ENCODE results near the gene TUBA3D. TPM values are rescaled to one million over a fixed set of nuclear protein-coding genes. Genes with fewer than 3 reads are reported as not detected.
"Not testable (repeated sequence)": the region's sequence is repeated elsewhere in the genome, so short reads cannot be mapped to it uniquely, and the experiment has no call there.

Gene TUBA3D
- total and polyA plus RNA-seq, 10 of the 15 experiments (the other 5 are each of a cell fraction or from before 2014, with no cell fraction given): 0.04 to 0.37 (median 0.20) TPM; not detected in 6

DNA sequence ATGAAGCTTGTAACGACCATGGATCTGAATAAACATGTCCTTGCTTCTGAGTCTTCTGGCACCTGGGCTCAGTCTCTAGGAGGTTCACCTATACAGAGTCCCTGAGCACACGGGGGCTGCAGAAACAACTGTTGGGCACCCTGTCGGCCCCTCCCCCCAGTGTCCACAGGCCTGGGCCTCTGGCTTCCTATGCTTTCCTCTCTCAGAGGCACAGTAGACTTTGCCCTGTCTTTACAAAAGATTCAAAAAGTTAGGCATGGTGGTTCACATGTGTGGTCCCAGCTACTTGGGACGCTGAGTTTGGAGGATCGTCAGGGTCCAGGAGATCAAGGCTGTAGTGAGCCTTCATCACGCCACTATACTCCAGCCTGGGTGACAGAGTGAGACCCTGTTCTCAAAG lies 45.6 kb downstream of the TUBA3D start:
- H2AFZ ChIP-seq (ENCODE audit: control insufficient read depth, low read depth, low read length); DNase-seq (ENCODE audit: low read depth, low spot score); H3K4me1 ChIP-seq (ENCODE audit: control insufficient read depth, insufficient read depth, low read length); intact Hi-C loops (cut with micrococcal nuclease; ENCODE audit: unreplicated experiment); H3K9ac ChIP-seq (ENCODE audit: control insufficient read depth, insufficient read depth, low read length); SMC1A ChIA-PET (ENCODE audit: uncharacterized antibody, unreplicated experiment); BruUV-seq (replicated peaks); in situ Hi-C loops (cut with MboI); POLR2A ChIA-PET; H3K4me2 ChIP-seq (ENCODE audit: control insufficient read depth, insufficient read depth); H3K4me3 ChIP-seq; H3K79me2 ChIP-seq (ENCODE audit: control insufficient read depth, insufficient read depth, low read length); H4K20me1 ChIP-seq (ENCODE audit: control insufficient read depth, insufficient read depth); FAIRE-seq; H3K27ac ChIP-seq (ENCODE audit: control insufficient read depth, insufficient read depth); ATAC-seq; H3K9me3 ChIP-seq (replicated peaks; ENCODE audit: control insufficient read depth, insufficient read depth, low read length); H3K27me3 ChIP-seq (replicated peaks in 1 of 2; ENCODE audit: control insufficient read depth in 2 of 2, insufficient read depth in 2 of 2, low read length in 1 of 2); RAD21 ChIA-PET (ENCODE audit: unreplicated experiment): not testable (repeated sequence)
- H3K36me3 ChIP-seq (ENCODE audit: control insufficient read depth in 2 of 2, insufficient read depth in 2 of 2, low read length in 1 of 2): peaks cover 0 to 16% of the 10 kb centered on the region in 2 experiments; a peak in 3 of 4 replicates
- CTCF ChIA-PET: interaction anchor here (0.7 kb wide), 1 partner anchor 29 kb away, joined by 3 read pairs; no protein-coding TSS in a partner anchor
- 75% methylated on average over 6 of the region's 6 CpGs for WGBS (ENCODE audit: insufficient coverage, insufficient replicate concordance, low lambda C conversion rate, missing lambda C conversion rate)

DNA sequence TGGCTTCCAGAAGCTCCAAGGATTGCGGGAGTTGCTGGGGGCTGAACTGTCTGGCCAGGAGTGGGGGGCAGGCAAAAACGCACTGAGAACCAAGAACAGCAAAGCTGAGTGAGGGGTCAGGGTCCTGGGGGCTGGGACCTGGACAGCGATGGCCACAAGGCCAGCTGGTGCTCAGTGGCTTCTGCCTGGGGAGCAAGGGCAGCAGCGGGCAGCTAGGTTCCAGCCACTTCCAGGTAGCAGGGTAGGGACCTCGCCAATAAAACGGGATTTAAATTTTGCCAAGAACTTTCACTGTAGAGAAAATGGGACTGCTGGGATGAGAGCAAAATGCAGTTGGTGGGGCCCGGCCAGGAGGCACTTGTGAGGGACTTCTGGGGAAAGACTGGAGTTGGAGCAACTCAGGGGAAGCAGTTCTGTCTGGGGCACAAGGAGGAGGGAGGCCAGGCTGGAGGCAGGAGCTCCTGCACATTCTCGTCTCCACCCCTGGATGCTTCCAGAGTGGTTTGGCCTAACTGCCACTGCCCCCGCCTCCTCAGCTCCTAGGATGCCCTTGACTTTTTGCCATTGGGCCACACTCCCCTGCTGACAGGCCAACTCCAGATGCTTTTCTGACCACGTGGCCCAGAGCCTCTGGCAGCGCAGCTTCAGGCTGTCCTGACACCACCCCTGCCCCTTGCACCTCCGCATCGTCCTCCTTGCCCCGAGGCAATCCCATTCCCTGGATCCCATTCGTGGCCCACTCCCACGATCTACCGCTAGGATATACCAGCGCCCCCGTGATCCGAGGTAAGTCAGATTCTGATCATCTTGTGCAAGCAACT lies 46.3 kb downstream of the TUBA3D start:
- no peaks in the 10 kb centered on the region for H3K9me3 ChIP-seq (replicated peaks; ENCODE audit: control insufficient read depth, insufficient read depth, low read length)
- POLR2A ChIA-PET: no interaction called here
- H4K20me1 ChIP-seq (ENCODE audit: control insufficient read depth, insufficient read depth): no peaks in the 10 kb centered on the region
- H3K4me2 ChIP-seq (ENCODE audit: control insufficient read depth, insufficient read depth): no peak overlapping the region
- no peak overlapping the region for H2AFZ ChIP-seq (ENCODE audit: control insufficient read depth, low read depth, low read length)
- intact Hi-C loops (cut with micrococcal nuclease; ENCODE audit: unreplicated experiment): no loop called here
- WGBS (ENCODE audit: insufficient coverage, insufficient replicate concordance, low lambda C conversion rate, missing lambda C conversion rate): 90% methylated on average over 20 of the region's 20 CpGs
- RAD21 ChIA-PET (ENCODE audit: unreplicated experiment): no interaction called here
- no TSS peak for BruUV-seq (replicated peaks)
- in situ Hi-C loops (cut with MboI): no loop called here
- DNase-seq (ENCODE audit: low read depth, low spot score): no peak
- no peak overlapping the region for H3K27ac ChIP-seq (ENCODE audit: control insufficient read depth, insufficient read depth)
- H3K4me1 ChIP-seq (ENCODE audit: control insufficient read depth, insufficient read depth, low read length): no peaks in the 10 kb centered on the region
- no peak for FAIRE-seq
- SMC1A ChIA-PET (ENCODE audit: uncharacterized antibody, unreplicated experiment): no interaction called here
- no peaks in the 10 kb centered on the region for H3K79me2 ChIP-seq (ENCODE audit: control insufficient read depth, insufficient read depth, low read length)
- TF ChIP-seq RFX5 (IDR thresholded peaks at IDR 0.05; ENCODE audit: low read depth, low read length): no peak
- TF ChIP-seq TARDBP (IDR thresholded peaks at IDR 0.05; ENCODE audit: borderline replicate concordance): no peak
- no peak overlapping the region for H3K9ac ChIP-seq (ENCODE audit: control insufficient read depth, insufficient read depth, low read length)
- H3K4me3 ChIP-seq: no peak overlapping the region
- H3K27me3 ChIP-seq (replicated peaks in 1 of 2; ENCODE audit: control insufficient read depth in 2 of 2, insufficient read depth in 2 of 2, low read length in 1 of 2): no peaks in the 10 kb centered on the region
- ATAC-seq: peak; percentile 11; the same call in 1 of the 3 replicates
- peaks cover 0 to 16% of the 10 kb centered on the region in 2 experiments; a peak in 3 of 4 replicates for H3K36me3 ChIP-seq (ENCODE audit: control insufficient read depth in 2 of 2, insufficient read depth in 2 of 2, low read length in 1 of 2)
- CTCF ChIA-PET: interaction anchor here (0.7 kb wide), 1 partner anchor 29 kb away, joined by 3 read pairs; no protein-coding TSS in a partner anchor

DNA sequence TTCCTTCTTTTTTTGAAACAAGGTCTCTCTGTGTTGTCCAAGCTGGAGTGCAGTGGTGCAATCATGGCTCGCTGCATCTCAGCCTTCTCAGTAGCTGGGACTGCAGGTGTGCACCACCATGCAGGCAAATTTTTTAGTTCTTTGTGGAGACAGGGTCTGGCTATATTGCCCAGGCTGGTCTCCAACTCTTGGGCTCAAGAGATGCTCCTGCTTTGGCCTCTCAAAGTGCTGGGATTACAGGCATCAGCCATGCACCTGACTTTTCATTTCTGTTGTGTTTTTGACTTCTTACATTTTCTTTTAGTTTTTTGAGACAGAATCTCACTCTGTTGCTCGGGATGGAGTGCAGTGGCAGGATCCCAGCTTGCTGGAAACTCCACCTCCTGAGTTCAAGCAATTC lies 49.3 kb downstream of the TUBA3D start:
- H3K4me3 ChIP-seq; H2AFZ ChIP-seq (ENCODE audit: control insufficient read depth, low read depth, low read length); H3K9ac ChIP-seq (ENCODE audit: control insufficient read depth, insufficient read depth, low read length); POLR2A ChIA-PET; H3K27me3 ChIP-seq (replicated peaks in 1 of 2; ENCODE audit: control insufficient read depth in 2 of 2, insufficient read depth in 2 of 2, low read length in 1 of 2); H3K4me2 ChIP-seq (ENCODE audit: control insufficient read depth, insufficient read depth); ATAC-seq; CTCF ChIA-PET; H3K36me3 ChIP-seq (ENCODE audit: control insufficient read depth in 2 of 2, insufficient read depth in 2 of 2, low read length in 1 of 2); SMC1A ChIA-PET (ENCODE audit: uncharacterized antibody, unreplicated experiment); H3K4me1 ChIP-seq (ENCODE audit: control insufficient read depth, insufficient read depth, low read length); H3K27ac ChIP-seq (ENCODE audit: control insufficient read depth, insufficient read depth); H3K9me3 ChIP-seq (replicated peaks; ENCODE audit: control insufficient read depth, insufficient read depth, low read length); DNase-seq (ENCODE audit: low read depth, low spot score); BruUV-seq (replicated peaks); H3K79me2 ChIP-seq (ENCODE audit: control insufficient read depth, insufficient read depth, low read length); H4K20me1 ChIP-seq (ENCODE audit: control insufficient read depth, insufficient read depth); FAIRE-seq: not testable (repeated sequence)
- intact Hi-C loops (cut with micrococcal nuclease; ENCODE audit: unreplicated experiment): loop anchor here (5.0 kb wide), 1 partner anchor 113 kb away; no protein-coding TSS in a partner anchor
- RAD21 ChIA-PET (ENCODE audit: unreplicated experiment): interaction anchor here (0.6 kb wide), 1 partner anchor 30 kb away, joined by 3 read pairs; no protein-coding TSS in a partner anchor
- WGBS (ENCODE audit: insufficient coverage, insufficient replicate concordance, low lambda C conversion rate, missing lambda C conversion rate): 71% methylated on average over 2 of the region's 2 CpGs
- in situ Hi-C loops (cut with MboI): loop anchor here (5.0 kb wide), 1 partner anchor 1388 kb away; no protein-coding TSS in a partner anchor
